GM19463 (cell line): ENCODE measurements around the gene PAPOLG.
"Not testable (repeated sequence)": the region's sequence is repeated elsewhere in the genome, so short reads cannot be mapped to it uniquely, and the experiment has no call there.

Source experiments
- ATAC-seq: cut with Tn5 transposase; IDR thresholded peaks from one replicate; pipeline ENCODE4 v1.9.1; 2021; ENCODE audit warnings: mild to moderate bottlenecking, moderate library complexity; ENCODE audit not compliant: unreplicated experiment

Gene PAPOLG

GRCh38 chr2:60821587-60822302 is 65.7 kb downstream of the PAPOLG start:
- ATAC-seq: no peak

DNA sequence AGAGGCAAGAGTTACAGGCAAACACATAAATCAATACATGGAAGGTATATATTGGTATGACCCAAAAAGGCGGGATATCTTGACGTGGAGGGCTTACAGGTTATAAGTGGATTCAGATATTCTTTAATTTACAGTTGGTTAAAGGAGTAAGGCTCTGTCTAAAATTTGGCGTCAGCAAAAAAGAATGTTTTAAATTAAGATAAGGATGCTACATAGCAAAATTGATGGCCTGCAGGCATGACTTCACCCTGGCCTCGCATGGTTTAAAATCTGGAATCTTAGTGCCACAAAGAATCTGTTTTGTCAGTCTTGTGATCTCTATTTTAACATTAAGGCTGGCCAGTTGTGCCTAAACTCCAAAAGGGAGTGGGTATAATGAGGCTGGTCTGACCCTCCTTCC is 66.9 kb downstream of the PAPOLG start:
- ATAC-seq: no peak

DNA sequence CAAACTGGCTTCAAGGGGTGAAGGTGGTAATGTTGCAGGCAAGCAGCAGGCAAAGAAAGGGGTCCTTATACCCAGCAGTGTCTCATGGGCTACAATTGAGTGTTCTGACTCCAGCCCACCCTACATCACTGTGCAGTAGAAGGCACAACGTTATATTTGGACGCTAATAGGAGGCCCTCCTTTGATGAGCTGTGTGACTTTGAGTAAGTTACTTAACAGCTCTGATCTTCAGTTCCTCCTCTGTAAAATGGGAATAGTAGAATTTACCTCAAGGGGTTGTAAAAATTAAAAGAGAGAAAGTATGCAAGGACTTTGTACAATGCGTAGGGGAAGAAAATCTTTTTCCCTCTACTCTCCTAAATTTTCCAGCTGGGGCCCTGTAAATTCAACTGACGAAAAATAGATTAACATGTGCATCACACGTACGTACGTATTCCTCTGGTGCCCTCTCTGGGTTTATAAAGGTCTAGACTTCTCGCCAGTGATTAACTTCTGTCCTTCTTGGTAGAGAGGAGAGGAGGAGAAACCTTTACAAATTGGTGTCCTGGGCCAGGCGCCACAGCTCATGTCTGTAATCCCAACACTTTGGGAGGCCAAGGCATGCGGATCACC is 67.7 kb downstream of the PAPOLG start:
- no peak for ATAC-seq

GRCh38 chr2:60825666-60826065 is 69.6 kb downstream of the PAPOLG start:
- no peak for ATAC-seq

GRCh38 chr2:60826111-60826510 is 70.0 kb downstream of the PAPOLG start:
- ATAC-seq: no peak

DNA sequence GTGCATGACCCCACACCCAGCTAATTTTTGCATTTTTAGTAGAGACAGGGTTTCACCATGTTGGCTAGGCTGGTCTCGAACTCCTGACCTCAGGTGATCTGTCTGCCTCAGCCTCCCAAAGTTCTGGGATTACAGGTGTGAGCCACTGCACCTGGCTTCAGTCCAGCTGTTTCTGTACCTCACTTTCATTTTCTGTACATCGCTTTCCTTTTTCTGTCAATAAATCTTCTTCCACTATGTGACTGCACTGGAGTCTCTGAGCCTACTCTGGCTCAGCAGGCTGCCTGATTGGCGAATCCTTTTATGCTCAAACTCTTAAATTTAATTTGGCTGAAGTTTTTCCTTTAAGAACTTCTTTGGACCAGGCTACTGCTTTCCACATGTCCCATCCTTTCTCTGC is 70.8 kb downstream of the PAPOLG start:
- ATAC-seq: not testable (repeated sequence)

DNA sequence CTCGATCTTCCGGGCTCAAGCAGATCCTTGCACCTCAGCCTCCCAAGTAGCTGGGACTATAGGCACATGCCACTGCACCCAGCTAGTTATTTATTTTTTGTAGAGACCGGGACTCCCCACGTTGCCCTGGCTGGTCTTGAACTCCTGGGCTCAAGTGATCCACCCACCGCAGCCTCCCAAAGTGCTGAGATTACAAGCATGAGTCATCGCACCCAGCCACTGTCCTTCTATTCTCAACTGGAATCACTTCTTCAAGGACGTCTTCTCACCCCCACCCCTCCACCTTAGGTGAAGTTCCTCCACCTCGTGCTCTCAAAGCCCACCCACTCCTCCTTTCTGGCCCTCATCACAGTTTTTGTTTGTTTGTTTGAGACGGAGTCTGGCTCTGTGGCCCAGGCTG is 71.3 kb downstream of the PAPOLG start:
- ATAC-seq: no peak

- ATAC-seq: no peak
Observed at GRCh38 chr2:60830991-60831390, 74.9 kb downstream of the PAPOLG start.

GRCh38 chr2:60831921-60832320 is 75.9 kb downstream of the PAPOLG start:
- no peak for ATAC-seq

DNA sequence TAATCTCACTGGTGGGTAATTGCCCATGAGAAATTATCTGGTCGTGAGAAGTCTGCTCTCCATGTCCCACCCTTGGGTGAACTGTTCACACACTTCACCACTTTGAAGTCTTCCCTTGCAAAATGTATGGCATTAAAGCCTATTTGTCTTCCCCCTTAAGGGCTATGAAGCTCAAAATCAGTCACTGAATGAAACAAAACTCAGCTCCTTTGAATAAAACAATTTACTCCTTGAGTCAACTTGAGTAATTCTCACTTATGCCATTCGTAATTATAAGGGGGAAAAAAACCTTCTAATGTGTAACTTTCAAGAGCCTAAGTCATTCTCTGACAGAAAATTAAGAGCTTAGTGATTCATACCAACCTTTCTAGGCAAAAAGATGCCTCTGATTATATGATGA is 76.6 kb downstream of the PAPOLG start:
- ATAC-seq: no peak

GRCh38 chr2:60834270-60834717 is 78.2 kb downstream of the PAPOLG start:
- ATAC-seq: peak; percentile 50

DNA sequence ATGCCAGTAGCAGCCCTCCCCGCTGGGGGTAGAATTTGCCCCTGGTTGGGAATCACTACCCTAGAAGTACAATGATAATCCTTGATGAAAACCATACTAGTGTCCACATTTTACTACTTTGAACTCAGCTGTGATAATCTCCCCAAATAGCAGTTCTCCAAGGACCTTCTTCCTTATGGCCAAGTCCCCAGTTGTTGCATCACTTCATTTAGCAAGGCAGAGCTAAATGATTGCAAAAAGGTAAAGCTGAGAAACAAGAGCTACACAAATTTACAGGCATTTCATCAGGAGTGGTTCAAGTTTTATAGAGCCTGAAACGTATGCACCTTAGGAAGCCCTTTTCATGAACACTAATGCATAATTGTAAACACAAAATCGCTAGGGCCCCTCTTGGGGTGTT is 80.4 kb downstream of the PAPOLG start:
- ATAC-seq: no peak

DNA sequence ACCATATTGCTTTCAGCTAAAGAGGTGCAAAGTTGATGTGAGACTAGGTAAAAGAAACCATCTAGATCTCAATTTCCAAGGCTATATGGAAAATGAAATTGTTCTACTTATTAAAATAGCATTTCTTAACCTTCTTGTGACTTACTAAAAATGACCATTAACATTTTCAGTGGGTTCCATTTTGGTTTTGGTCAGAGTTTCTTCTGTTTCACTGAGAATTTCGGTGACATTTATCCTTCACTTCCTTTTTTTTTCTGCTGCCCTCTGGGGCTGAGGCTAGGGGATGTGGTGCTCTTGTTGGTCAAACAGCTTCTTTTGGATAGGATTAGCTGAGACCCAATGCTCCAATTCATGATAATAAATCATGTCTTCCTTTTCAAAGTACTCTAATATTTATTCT is 81.1 kb downstream of the PAPOLG start:
- peak; percentile 15 for ATAC-seq

- no peak for ATAC-seq
Observed at GRCh38 chr2:60838481-60838880, 82.4 kb downstream of the PAPOLG start.

DNA sequence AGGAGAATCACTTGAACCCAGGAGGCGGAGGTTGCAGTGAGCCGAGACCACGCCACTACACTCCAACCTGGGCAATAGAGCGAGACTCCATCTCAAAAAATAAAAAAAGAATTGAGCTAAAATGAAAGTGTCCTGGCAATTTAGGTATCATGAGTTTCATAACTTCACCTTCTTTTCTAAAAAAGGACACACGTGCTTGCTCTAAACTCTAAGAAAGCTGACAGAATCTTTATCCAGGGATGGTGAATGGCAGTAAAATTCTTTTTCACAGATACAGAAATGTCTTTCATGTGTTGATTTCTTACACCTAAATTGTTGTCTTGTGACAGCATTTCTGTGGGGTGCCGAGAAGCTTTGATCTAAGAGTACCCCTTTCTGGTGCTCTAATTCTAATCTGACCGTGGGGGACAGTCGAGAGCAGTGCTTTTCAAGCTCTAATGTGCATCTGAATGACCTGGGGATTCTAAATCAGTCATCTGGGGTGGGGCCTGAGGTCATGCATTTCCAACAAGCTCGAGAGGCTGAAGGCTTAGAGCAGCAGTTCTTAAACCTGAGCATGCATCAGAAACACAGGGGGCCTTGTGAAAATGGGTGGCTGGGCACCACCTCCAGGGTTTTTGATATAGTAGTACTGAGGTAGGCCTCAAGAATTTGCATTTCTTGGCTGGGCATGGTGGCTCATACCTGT is 83.2 kb downstream of the PAPOLG start:
- peak; percentile 57 for ATAC-seq

- ATAC-seq: peak; percentile 38
Observed at GRCh38 chr2:60840880-60841279, 84.8 kb downstream of the PAPOLG start.

- ATAC-seq: no peak
Observed at GRCh38 chr2:60843006-60843405, 86.9 kb downstream of the PAPOLG start.

DNA sequence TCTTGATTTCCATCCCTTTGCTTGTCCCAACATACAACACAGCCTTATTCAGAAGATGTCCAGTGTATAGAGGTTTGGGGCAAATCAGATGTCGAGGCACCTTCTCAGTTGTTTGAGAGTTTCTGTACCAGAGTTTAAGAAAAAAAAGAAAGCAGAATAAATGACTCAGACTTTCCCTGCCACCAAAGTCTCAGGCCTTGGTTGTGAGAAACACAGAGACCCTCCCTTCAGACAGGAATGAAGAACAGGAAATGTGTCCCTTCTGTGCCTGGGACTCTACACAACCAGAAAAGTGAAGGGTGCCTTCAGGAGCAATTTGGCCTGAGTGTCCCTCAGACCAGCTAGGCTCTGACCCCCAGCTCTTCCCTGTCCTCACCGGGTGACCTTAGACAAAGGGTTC is 88.0 kb downstream of the PAPOLG start:
- ATAC-seq: no peak

GRCh38 chr2:60847854-60848253 is 91.8 kb downstream of the PAPOLG start:
- no peak for ATAC-seq
